ENCODE results near the gene GEMIN7. TPM values are rescaled to one million over a fixed set of nuclear protein-coding genes. Genes with fewer than 3 reads are reported as not detected.

GEMIN7 gene
- total RNA-seq, 1 experiment from 2014 or later, result 46.0 TPM

DNA sequence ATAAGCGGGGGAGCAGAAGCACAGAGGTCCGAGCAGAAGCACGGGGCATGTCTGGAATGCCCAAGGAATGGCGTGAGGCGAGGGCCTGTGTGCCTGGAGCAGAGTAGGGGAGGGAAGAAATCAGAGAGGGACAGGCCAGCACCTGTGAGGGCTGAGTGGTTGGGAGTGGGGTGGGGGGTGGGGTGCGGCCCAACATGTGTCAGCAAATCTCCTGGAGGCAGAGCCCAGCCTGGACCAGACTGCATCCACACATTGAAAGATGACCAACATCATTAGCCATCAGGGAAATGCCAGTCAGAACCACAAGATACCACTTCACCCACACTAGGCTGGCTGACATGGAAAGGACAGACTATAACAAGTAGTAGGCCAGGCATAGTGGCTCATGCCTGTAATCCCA lies 29.0 kb upstream of the GEMIN7 start:
- Histone ChIP-seq H2BK15ac (ENCODE audit: low read depth, low read length) (no peak overlapping the region), H3K27me3 (ENCODE audit: insufficient read depth, low read length) (no peaks in the 10 kb centered on the region), H3K23ac (ENCODE audit: insufficient read length, low read depth, low read length) (no peak overlapping the region), H4K5ac (ENCODE audit: insufficient read length, low read depth, low read length) (no peak overlapping the region), H3K14ac (ENCODE audit: insufficient read depth, low read length) (no peak overlapping the region; the same call in 1 of the 2 replicates), H3K79me2 (ENCODE audit: insufficient read depth, low read length) (peaks cover 5% of the 10 kb centered on the region; the same call in 1 of the 2 replicates), H3K56ac (ENCODE audit: insufficient read length, low read depth, low read length) (no peak overlapping the region), H2AFZ (ENCODE audit: low read length) (no peak overlapping the region), H2BK20ac (ENCODE audit: low read depth, low read length, poor library complexity, severe bottlenecking) (no peak overlapping the region), H3K4me2 (ENCODE audit: insufficient read depth, insufficient read length, low read length) (no peak overlapping the region), H2BK12ac (ENCODE audit: insufficient read length, low read depth, low read length) (no peak overlapping the region), H3K27ac (ENCODE audit: insufficient read length, low read depth, low read length) (no peak overlapping the region), H3K9ac (ENCODE audit: extremely low read depth, insufficient read length, low read length) (no peak overlapping the region), H3K9me3 (ENCODE audit: control insufficient read depth, low read depth, low read length) (no peaks in the 10 kb centered on the region), H2BK120ac (ENCODE audit: low read depth, low read length, poor library complexity, severe bottlenecking) (no peak overlapping the region), H4K20me1 (ENCODE audit: control insufficient read depth, insufficient read depth, insufficient read length) (no peaks in the 10 kb centered on the region), H3T11ph (ENCODE audit: low read length) (no peak overlapping the region), H3K4ac (ENCODE audit: low read depth, low read length) (no peak overlapping the region), H3K4me1 (ENCODE audit: insufficient read depth, low read length) (no peaks in the 10 kb centered on the region), H3K23me2 (ENCODE audit: insufficient read length, low read depth, low read length, poor library complexity, severe bottlenecking) (no peaks in the 10 kb centered on the region), H4K91ac (ENCODE audit: insufficient read length, low read depth, low read length) (no peak overlapping the region), H2AK5ac (ENCODE audit: insufficient read length, low read length) (no peak overlapping the region), H2BK5ac (ENCODE audit: insufficient read length, low read length) (no peak overlapping the region), H3K18ac (ENCODE audit: insufficient read length, low read depth, low read length) (no peak overlapping the region), H4K8ac (replicated peaks; ENCODE audit: insufficient read length, low read depth, low read length) (no peak overlapping the region), H3K79me1 (ENCODE audit: insufficient read depth, low read depth, low read length, poor library complexity, severe bottlenecking) (no peaks in the 10 kb centered on the region)
- H3K27ac Mint-ChIP-seq, result peak overlapping the region; percentile 16 to 94 (median 52); a peak in 4 of 7 replicates
- H3K4me1 Mint-ChIP-seq, result no peaks in the 10 kb centered on the region; a peak in 2 of 4 replicates
- no peaks in the 10 kb centered on the region for H3K27me3 Mint-ChIP-seq (ENCODE audit: low read depth)
- H3K4me3 Mint-ChIP-seq, result no peak overlapping the region
- TF ChIP-seq, protein P1, sequence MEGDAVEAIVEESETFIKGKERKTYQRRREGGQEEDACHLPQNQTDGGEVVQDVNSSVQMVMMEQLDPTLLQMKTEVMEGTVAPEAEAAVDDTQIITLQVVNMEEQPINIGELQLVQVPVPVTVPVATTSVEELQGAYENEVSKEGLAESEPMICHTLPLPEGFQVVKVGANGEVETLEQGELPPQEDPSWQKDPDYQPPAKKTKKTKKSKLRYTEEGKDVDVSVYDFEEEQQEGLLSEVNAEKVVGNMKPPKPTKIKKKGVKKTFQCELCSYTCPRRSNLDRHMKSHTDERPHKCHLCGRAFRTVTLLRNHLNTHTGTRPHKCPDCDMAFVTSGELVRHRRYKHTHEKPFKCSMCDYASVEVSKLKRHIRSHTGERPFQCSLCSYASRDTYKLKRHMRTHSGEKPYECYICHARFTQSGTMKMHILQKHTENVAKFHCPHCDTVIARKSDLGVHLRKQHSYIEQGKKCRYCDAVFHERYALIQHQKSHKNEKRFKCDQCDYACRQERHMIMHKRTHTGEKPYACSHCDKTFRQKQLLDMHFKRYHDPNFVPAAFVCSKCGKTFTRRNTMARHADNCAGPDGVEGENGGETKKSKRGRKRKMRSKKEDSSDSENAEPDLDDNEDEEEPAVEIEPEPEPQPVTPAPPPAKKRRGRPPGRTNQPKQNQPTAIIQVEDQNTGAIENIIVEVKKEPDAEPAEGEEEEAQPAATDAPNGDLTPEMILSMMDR (conservative IDR thresholded peaks at IDR 0.05), result no peak
- H3K9me3 Mint-ChIP-seq, result no peaks in the 10 kb centered on the region; a peak in 1 of 5 replicates
- WGBS (ENCODE audit: extremely low coverage, insufficient read length, low lambda C conversion rate), result no CpG with 5 or more reads among the region's 6 CpGs
- no peak for DNase-seq
- H3K36me3 Mint-ChIP-seq (ENCODE audit: insufficient read depth in 1 of 3, low read depth in 3 of 3), result peaks cover 21 to 55% (median 53%) of the 10 kb centered on the region in 3 experiments; a peak in 6 of 7 replicates

Measured in H9 (cell line).